Progenitor cell of endocrine pancreas (in vitro differentiated cells): ENCODE results near the gene APOL5. TPM values are rescaled to one million over a fixed set of nuclear protein-coding genes. Genes with fewer than 3 reads are reported as not detected.
"Not testable (repeated sequence)": the region's sequence is repeated elsewhere in the genome, so short reads cannot be mapped to it uniquely, and the experiment has no call there.

ENCODE experiments used
- DNase-seq: peaks from one replicate; pipeline ENCODE4 v3.0.0; 2021; ENCODE audit warnings: low spot score; ENCODE audit not compliant: unreplicated experiment
- H3K27ac Mint-ChIP-seq: 2 replicates; pipeline ENCODE4 v1.8.0; 2021; ENCODE audit warnings: mild to moderate bottlenecking, moderate library complexity, mixed read lengths
- H3K27me3 Mint-ChIP-seq: 2 replicates; pipeline ENCODE4 v1.8.0; 2021; ENCODE audit warnings: mixed read lengths
- H3K36me3 Mint-ChIP-seq: 2 replicates; pipeline ENCODE4 v1.8.0; 2022; ENCODE audit warnings: mixed read lengths; ENCODE audit not compliant: insufficient read depth
- H3K4me1 Mint-ChIP-seq: 2 replicates; pipeline ENCODE4 v1.8.0; 2021; ENCODE audit warnings: low read depth, mixed read lengths
- H3K4me3 Mint-ChIP-seq: 2 replicates; pipeline ENCODE4 v1.8.0; 2021; ENCODE audit warnings: low read depth, mild to moderate bottlenecking, moderate library complexity, mixed read lengths
- H3K9me3 Mint-ChIP-seq: 2 replicates; pipeline ENCODE4 v1.8.0; 2021; ENCODE audit warnings: low read depth, mixed read lengths
- total RNA-seq: library from RNA; stranded (reverse); gene quantifications from 2 replicates; pipeline ENCODE4 v1.2.1, GENCODE V29; 2021
- TF ChIP-seq, protein P1 (sequence below): fragments of 200-600 bp; sonication (generic); IDR thresholded peaks from one replicate; pipeline ENCODE4 v1.5.0; 2021; ENCODE audit warnings: antibody characterized with exemption, mild to moderate bottlenecking; ENCODE audit not compliant: unreplicated experiment

APOL5 gene
- total RNA-seq, 1 donor from 2014 or later: not detected

DNA sequence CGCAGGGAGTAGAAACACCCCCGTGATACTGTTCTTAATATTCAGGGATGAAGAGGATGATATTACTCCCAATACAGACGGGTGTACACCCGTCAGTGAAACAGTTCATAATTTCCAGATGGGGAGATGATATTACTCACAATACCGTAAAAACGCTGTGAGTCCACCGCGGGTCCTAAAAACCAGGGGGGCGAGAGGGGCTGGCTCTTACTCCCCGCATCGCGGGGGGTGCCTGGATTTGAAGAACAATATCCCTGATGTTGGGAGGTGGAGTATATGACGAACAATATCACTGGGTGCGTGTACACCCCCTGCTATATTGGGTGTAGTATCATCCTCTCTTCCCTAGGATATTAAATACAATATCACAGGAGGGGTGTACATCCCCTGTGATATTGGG is 20.5 kb upstream of the APOL5 start:
- Mint-ChIP-seq H3K27ac (no peak overlapping the region), H3K36me3 (no peaks in the 10 kb centered on the region), H3K27me3 (peaks cover 21% of the 10 kb centered on the region), H3K9me3 (peaks cover 7% of the 10 kb centered on the region), H3K4me1 (no peaks in the 10 kb centered on the region), H3K4me3 (no peak overlapping the region)
- DNase-seq: no peak
- TF ChIP-seq, protein P1, sequence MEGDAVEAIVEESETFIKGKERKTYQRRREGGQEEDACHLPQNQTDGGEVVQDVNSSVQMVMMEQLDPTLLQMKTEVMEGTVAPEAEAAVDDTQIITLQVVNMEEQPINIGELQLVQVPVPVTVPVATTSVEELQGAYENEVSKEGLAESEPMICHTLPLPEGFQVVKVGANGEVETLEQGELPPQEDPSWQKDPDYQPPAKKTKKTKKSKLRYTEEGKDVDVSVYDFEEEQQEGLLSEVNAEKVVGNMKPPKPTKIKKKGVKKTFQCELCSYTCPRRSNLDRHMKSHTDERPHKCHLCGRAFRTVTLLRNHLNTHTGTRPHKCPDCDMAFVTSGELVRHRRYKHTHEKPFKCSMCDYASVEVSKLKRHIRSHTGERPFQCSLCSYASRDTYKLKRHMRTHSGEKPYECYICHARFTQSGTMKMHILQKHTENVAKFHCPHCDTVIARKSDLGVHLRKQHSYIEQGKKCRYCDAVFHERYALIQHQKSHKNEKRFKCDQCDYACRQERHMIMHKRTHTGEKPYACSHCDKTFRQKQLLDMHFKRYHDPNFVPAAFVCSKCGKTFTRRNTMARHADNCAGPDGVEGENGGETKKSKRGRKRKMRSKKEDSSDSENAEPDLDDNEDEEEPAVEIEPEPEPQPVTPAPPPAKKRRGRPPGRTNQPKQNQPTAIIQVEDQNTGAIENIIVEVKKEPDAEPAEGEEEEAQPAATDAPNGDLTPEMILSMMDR: no peak

DNA sequence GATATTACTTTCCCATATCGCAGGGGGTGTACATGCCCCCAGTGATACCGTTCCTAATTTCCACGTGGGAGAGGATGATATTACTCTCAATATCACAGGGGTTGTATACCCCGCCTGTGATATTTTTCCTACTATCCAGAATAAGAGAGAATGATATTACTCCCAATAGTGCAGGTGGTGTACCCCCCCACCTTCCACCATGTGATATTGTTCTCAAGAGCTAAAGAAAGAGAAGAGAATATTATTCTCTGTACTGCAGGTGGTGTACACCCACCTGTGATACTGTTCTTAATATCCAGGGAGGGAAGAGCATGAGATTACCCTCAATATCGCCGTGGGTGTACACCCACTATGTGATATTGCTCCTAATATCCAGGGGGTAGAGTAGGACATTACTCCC is 17.8 kb upstream of the APOL5 start:
- not testable (repeated sequence) for H3K27ac Mint-ChIP-seq, H3K9me3 Mint-ChIP-seq, DNase-seq, H3K4me3 Mint-ChIP-seq, H3K4me1 Mint-ChIP-seq, H3K36me3 Mint-ChIP-seq
- peaks cover 14% of the 10 kb centered on the region for H3K27me3 Mint-ChIP-seq

DNA sequence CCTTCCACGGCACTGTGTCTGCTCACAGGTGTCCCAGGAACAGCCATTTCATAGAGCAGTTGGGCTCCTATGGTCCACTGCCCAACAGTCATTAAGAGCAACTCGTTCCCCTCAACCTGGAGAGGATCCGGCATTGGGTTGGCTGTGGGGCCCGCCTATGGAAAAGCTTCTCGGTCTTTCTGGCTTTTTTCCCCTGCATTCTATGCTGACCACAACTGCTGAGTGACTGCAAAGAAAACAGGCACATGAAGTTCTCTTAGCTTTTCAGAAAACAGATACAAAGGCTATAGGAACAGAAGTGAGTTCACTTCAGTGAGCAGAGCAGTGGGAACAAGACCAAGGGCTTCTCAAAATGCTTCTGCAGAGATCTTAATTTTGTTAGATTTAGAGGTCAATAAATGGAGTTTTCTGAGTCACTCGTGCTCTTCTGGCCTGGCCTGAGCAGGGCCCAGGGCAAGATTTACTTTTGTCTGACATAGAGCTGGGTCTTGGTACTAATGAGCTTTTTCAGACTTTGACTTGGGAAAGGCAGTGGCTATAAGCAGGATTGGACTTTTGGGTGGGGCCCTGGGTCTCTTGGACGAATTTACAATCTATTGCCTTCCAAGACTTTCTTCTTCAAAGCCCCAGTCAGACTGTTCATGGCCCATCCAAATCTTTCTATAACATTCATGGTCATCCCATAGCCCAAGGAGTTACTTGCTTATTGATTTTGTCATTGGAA is 13.6 kb upstream of the APOL5 start:
- peaks cover 9% of the 10 kb centered on the region for H3K27me3 Mint-ChIP-seq
- TF ChIP-seq, protein P1: no peak
- H3K36me3 Mint-ChIP-seq: no peaks in the 10 kb centered on the region
- H3K27ac Mint-ChIP-seq: no peak overlapping the region
- DNase-seq: no peak
- H3K4me1 Mint-ChIP-seq: no peaks in the 10 kb centered on the region
- H3K9me3 Mint-ChIP-seq: no peaks in the 10 kb centered on the region
- H3K4me3 Mint-ChIP-seq: no peak overlapping the region

DNA sequence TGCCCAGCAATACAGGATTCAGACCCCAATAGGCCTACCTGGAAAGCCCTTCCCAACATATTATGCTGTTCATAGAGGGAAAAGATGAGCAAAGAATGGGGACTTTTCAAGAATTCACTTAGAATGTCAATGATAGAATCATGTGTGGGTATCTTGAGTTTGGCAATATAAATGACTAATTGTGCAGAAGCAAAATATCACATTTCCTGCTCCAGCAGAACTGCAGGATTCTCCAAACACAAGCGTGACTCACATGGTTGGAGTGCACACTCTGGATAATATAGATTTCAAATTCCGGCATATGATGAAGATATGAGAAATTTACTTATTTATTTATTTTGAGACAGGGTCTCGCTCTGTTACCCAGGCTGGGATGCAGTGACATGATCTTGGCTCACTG is 12.5 kb upstream of the APOL5 start:
- peaks cover 4% of the 10 kb centered on the region for H3K27me3 Mint-ChIP-seq
- no peak for DNase-seq
- peaks cover 2% of the 10 kb centered on the region for H3K4me1 Mint-ChIP-seq
- TF ChIP-seq, protein P1: no peak
- no peak overlapping the region for H3K4me3 Mint-ChIP-seq
- H3K36me3 Mint-ChIP-seq: no peaks in the 10 kb centered on the region
- no peaks in the 10 kb centered on the region for H3K9me3 Mint-ChIP-seq
- no peak overlapping the region for H3K27ac Mint-ChIP-seq

DNA sequence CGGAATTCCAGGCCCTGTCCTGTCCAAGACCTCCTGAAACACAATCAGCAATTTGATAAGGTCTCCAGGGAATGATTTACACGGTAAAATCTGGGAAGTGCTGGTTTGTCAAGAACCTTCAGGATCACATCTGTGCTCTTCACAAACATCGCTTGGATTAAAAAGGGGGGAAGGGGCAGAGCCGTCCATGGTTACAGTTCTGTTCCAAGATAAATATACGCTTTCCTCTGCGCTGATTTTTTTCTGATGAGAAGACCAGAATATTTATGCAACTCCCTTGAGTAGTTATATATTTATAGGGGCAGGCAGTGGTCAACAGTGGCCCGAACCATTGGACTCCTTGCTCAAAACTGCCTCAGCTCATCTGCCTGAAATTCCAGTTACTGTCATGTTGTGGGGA is 9.2 kb upstream of the APOL5 start:
- peaks cover 7% of the 10 kb centered on the region for H3K9me3 Mint-ChIP-seq
- no peak overlapping the region for H3K27ac Mint-ChIP-seq
- H3K4me3 Mint-ChIP-seq: no peak overlapping the region
- H3K36me3 Mint-ChIP-seq: peaks cover 3% of the 10 kb centered on the region
- TF ChIP-seq, protein P1: no peak
- H3K27me3 Mint-ChIP-seq: no peaks in the 10 kb centered on the region
- H3K4me1 Mint-ChIP-seq: peaks cover 2% of the 10 kb centered on the region
- DNase-seq: no peak

DNA sequence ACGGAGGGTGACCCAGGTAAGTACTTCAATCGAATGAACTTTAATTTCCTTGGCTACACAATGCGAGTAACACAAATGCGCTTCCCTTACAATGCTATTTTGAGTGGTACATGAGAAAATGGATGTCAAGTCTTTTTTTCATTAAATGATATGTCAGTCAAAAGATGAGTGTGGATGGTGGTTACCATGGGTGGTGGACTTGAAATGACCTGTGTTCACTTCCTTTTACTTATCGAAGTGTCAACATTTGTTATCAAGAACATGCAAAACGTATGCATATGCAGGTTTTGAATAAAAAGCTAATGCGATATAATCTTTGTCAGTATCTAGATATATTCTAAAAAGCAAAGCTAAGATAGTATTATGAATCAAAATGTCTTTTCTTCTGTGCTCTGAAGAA is 8.8 kb upstream of the APOL5 start:
- H3K27ac Mint-ChIP-seq: no peak overlapping the region

More for the DNA sequence above, 8.8 kb upstream of the APOL5 start:
- Mint-ChIP-seq H3K36me3 (peaks cover 3% of the 10 kb centered on the region), H3K4me1 (peaks cover 2% of the 10 kb centered on the region), H3K4me3 (no peak overlapping the region), H3K9me3 (peaks cover 7% of the 10 kb centered on the region), H3K27me3 (no peaks in the 10 kb centered on the region)
- DNase-seq: no peak
- TF ChIP-seq, protein P1: no peak
